GM12891 (cell line): ENCODE measurements around the gene FOXK1.

Experiments used
- DNase-seq: peaks from one replicate; pipeline ENCODE4 v3.0.0; 2011; ENCODE audit warnings: low spot score; ENCODE audit not compliant: insufficient read length
- FAIRE-seq: peaks from 2 replicates; lab custom pipeline; 2011; peaks lifted over from hg19 to GRCh38; lab: Jason Lieb, UNC
- PAX5 ChIP-seq: IDR thresholded peaks from 2 replicates; pipeline ENCODE4 v1.6.1; 2011; ENCODE audit warnings: low read length, moderate library complexity, mild to moderate bottlenecking; ENCODE audit not compliant: insufficient read depth, severe bottlenecking
- POLR2A ChIP-seq: IDR thresholded peaks from 2 replicates; pipeline ENCODE4 v1.6.1; 2011; ENCODE audit warnings: low read depth, low read length, control low read depth
- POLR2AphosphoS5 ChIP-seq: IDR thresholded peaks from 2 replicates; pipeline ENCODE4 v1.6.1; 2011; ENCODE audit warnings: low read depth, low read length, control low read depth
- POU2F2 ChIP-seq: IDR thresholded peaks from 2 replicates; pipeline ENCODE4 v1.6.1; 2011; ENCODE audit warnings: low read depth, mild to moderate bottlenecking, control low read depth, low read length, moderate library complexity
- SPI1 ChIP-seq: IDR thresholded peaks from 2 replicates; pipeline ENCODE4 v1.6.1; 2011; ENCODE audit warnings: low read depth, low read length, control low read depth
- TAF1 ChIP-seq: IDR thresholded peaks from 2 replicates; pipeline ENCODE4 v1.6.1; 2011; ENCODE audit warnings: low read depth, low read length, control low read depth

Gene FOXK1

GRCh38 chr7:4693152-4693551 lies 11.1 kb downstream of the FOXK1 start:
- FAIRE-seq (no peak), DNase-seq (no peak)
- TF ChIP-seq POLR2A = no peak

GRCh38 chr7:4693749-4694148 lies 11.7 kb downstream of the FOXK1 start:
- no peak for DNase-seq
- FAIRE-seq = no peak
- TF ChIP-seq POLR2AphosphoS5 (no peak), SPI1 (no peak), TAF1 (no peak), POU2F2 (no peak), POLR2A (no peak)

GRCh38 chr7:4694305-4694704 lies 12.2 kb downstream of the FOXK1 start:
- TF ChIP-seq PAX5 = no peak
- TF ChIP-seq TAF1 = no peak
- no peak for TF ChIP-seq SPI1
- TF ChIP-seq POU2F2 = no peak
- TF ChIP-seq POLR2AphosphoS5 = no peak
- TF ChIP-seq POLR2A = no peak
- FAIRE-seq = no peak

GRCh38 chr7:4698707-4699275 lies 16.7 kb downstream of the FOXK1 start:
- no peak for FAIRE-seq
- no peak for TF ChIP-seq POLR2A
- no peak for TF ChIP-seq SPI1
- no peak for DNase-seq

More at GRCh38 chr7:4694305-4694704, 12.2 kb downstream of the FOXK1 start:
- DNase-seq = no peak

- TF ChIP-seq POLR2AphosphoS5 (no peak), PAX5 (no peak), SPI1 (no peak)
- FAIRE-seq (no peak), DNase-seq (no peak)
These were observed 17.7 kb downstream of the FOXK1 start for GRCh38 chr7:4699841-4700240.

GRCh38 chr7:4700577-4701235 lies 18.6 kb downstream of the FOXK1 start:
- TF ChIP-seq SPI1 (no peak), POU2F2 (no peak), PAX5 (no peak), POLR2AphosphoS5 (no peak), POLR2A (no peak), TAF1 (no peak)
- DNase-seq (no peak), FAIRE-seq (no peak)

GRCh38 chr7:4702961-4703512 lies 20.9 kb downstream of the FOXK1 start:
- FAIRE-seq (no peak), DNase-seq (no peak)
- no peak for TF ChIP-seq TAF1
- TF ChIP-seq POLR2AphosphoS5 = no peak
- no peak for TF ChIP-seq POU2F2
- TF ChIP-seq SPI1 = no peak
- no peak for TF ChIP-seq POLR2A
- TF ChIP-seq PAX5 = no peak

- TF ChIP-seq TAF1 (no peak), SPI1 (no peak), POU2F2 (no peak), POLR2A (no peak), POLR2AphosphoS5 (no peak), PAX5 (no peak)
- DNase-seq (no peak), FAIRE-seq (no peak)
These were observed 21.4 kb downstream of the FOXK1 start for GRCh38 chr7:4703532-4703931.

GRCh38 chr7:4706384-4707216 lies 24.5 kb downstream of the FOXK1 start:
- DNase-seq = no peak
- FAIRE-seq = peak; percentile 66

GRCh38 chr7:4707217-4707741 lies 25.2 kb downstream of the FOXK1 start:
- FAIRE-seq (no peak), DNase-seq (no peak)
- TF ChIP-seq POLR2A = no peak
- no peak for TF ChIP-seq SPI1
- TF ChIP-seq TAF1 = no peak
- TF ChIP-seq POU2F2 = no peak
- TF ChIP-seq POLR2AphosphoS5 = no peak
- TF ChIP-seq PAX5 = no peak

More at GRCh38 chr7:4706384-4707216, 24.5 kb downstream of the FOXK1 start:
- TF ChIP-seq TAF1 (no peak), SPI1 (no peak), POLR2AphosphoS5 (no peak)

GRCh38 chr7:4707980-4708411 lies 25.9 kb downstream of the FOXK1 start:
- TF ChIP-seq POU2F2 (no peak), POLR2A (no peak), SPI1 (no peak), TAF1 (no peak), POLR2AphosphoS5 (no peak)
- DNase-seq = no peak
- no peak for FAIRE-seq
